Effector CD4-positive, alpha-beta T cell (primary cell): Measurements from ENCODE around the gene SRP54.
"Not testable (repeated sequence)": the region's sequence is repeated elsewhere in the genome, so short reads cannot be mapped to it uniquely, and the experiment has no call there.

Source experiments
- DNase-seq: peaks from one replicate; pipeline ENCODE4 v3.0.0-alpha.2; 2020

Gene SRP54

DNA sequence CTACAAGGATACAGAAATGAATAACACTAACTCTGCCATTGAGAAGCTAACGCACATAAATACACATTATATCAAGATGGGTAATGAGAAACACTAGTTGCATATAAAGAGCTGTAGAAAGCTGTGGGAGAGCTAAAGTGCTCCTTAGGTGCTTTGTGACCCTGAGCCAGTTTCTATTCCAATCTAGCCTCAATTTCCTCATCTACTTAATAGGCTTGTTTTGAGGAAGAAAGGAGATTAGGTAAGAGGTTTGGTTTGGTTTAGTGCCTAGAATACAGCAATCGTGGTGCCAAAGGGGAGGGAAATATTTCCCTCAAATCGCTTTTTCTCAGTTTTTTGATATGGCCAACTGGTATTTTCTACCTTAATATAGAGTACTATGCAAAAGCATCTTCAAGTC is 994 bp downstream of the SRP54 start:
- DNase-seq: no peak

DNA sequence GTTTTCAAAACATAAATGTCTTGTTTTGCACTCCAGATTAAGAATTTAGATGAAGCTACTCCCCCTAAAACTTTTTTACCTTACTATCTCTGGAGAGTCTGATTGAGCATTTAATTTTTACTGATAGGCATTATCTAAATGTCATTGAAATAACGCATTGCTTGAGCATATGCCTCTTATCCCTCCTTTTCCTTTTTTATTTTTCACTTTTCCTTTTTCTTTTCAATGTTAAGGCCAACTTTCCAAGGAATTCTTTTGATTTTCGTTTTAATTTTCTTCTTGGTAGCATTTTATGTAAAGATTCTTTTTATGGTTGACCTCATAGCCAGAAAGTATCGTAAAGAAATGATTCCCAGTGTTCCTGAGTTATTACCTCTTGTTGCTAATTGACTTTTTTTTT is 2.9 kb downstream of the SRP54 start:
- no peak for DNase-seq

DNA sequence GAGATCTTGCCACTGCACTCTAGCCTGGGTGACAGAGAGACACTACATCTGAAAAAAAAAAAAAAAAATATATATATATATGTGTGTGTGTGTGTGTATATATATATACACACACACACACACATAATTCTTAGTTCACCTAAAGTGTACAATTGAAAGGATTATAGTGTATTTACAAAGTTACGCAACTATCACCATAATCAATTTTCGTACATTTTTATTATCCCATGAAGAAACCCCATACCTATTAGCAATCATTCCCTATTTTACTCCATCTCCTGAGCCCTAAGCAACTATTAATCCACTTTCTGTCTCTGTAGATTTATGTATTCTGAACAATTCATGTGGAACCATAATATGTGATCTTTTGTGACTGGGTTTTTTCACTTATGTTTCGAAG is 4.4 kb downstream of the SRP54 start:
- DNase-seq: no peak

DNA sequence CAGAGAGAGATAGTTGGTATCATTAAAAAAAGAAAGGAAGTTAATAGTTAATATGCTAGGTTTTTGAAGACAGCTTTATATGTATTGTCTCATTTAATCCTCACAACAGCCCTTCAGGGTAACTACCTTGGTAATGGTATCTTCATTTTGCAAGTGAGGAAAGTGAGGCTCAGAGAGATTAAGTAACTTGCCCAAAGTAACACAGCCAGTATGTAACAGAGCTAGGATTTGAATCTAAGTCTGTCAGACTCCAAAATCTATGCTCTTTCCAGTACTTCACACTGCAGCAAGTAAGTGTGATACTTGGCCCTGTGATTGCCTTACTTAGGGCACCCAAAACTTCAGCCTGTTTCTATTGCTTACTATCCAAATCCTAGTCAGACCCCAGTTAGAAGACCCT is 7.0 kb downstream of the SRP54 start:
- DNase-seq: no peak

DNA sequence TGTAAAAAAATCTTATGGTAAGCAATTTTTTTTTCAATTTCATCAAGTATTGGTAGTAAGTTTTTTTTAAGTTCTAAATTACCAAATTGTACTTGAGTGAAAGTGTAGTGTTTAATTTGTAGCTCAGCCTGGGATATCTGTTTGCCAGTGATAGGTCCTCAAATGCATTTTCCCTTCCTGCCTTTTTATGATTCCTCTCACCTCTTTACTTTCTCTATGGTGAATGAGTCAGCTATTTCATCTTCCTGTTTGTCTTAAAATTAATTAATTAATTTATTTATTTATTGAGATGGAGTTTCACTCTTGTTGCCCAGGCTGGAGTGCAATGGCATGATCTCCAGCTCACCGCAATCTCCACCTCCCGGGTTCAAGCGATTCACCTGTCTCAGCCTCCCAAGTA is 10.6 kb downstream of the SRP54 start:
- no peak for DNase-seq

DNA sequence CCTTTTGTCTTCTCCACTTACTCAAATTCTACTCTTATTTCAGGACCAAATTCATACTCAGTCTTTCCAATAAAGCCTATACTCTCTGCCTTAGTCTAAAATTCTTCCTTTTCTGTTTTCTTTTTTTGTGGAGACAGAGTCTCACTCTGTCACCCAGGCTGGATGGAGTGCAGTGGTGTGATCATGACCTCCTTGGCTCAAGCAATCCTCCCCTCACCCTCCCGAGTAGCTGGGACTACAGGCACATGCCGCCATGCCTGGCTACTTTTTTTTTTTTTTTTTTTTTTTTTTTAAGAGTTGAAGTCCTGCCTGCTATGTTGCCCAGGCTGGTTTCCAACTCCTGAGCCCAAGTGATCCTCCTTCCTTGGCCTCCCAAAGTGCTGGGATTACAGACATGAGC is 11.9 kb downstream of the SRP54 start:
- DNase-seq: no peak

DNA sequence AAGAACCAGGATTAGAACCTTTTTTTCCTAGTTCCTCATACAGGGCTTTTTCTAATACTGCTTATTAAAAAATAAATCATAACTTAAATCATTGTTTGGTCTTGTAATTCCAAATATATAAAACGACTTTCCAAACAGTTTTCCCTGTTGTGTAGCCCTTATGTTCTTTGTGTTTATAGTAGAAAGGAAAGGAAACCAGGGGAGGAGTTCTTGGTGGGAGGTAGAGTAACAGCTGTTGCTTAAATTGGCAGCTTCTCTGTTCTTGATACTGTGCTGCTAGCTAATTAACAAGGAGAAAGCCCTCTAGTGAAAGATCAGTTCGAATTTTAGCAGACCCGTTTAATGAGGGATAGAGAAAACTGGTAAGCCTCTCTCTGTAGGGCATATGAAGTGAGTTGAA is 15.0 kb downstream of the SRP54 start:
- no peak for DNase-seq

DNA sequence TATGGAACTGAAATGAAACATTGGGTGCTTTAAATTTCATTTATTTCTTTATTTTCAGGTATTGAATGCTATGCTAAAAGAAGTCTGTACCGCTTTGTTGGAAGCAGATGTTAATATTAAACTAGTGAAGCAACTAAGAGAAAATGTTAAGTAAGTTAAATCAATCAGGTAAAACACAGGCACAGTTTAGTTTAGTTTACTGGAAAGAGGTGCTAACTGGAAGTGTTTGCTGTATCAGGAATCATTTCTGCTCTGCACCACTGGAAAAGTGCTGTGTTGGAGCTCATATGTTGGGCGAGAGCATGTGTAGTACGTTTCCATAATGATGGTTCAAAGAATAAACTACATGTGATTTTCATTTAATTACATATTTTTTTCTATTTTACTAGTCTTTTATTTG is 16.7 kb downstream of the SRP54 start:
- no peak for DNase-seq

DNA sequence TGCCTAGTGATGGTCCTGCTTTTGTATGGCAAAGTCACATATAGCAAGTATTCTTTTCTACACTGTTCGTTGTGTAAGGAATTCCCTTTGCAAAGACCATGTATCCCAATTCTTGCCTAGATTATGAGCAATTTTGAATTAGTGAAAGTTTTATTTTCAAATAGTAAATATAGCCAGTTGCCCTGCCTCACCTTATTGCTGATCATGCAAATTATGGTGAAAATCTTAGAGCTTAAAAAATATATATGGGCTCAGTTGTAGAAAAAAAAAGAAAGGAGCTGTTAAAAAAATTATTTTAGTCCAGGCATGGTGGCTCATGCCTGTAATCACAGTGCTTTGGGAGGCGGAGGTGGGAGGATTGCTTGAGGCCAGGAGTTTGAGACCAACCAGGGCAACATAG is 18.8 kb downstream of the SRP54 start:
- DNase-seq: no peak

DNA sequence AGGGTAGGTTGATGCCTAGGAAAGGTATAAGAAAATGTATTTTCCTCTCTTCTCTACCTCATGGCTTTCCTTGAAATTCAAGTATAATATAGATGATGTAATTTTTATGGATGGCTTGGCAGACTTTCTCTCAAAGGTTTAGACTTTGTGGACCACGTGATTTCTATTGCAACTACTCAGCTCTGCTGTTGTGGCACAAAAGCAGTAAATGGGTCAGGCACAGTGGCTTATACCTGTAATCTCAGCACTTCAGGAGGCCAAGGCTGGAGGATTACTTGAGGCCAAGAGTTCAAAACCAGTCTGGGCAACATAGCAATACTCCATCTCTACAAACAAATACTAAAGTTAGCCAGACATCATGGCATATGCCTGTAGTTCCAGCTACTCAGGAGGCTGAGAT is 22.0 kb downstream of the SRP54 start:
- no peak for DNase-seq

DNA sequence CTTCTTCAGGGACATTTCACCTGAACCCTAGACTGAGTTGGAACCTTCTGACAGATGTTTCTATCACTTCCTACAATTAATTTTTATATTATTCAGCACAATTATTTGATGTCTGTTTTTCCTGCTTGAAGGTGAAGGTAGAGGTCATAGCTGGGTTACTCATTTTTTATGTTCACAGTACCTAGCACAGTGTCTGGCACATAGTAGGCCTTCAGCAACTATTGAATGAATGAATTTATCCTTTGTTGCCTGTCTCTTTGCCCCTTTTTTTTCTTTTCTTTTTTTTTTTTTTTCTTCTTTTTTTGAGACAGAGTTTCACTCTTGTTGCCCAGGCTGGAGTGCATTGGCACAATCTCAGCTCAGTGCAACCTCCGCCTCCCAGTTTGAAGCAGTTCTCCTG is 33.8 kb downstream of the SRP54 start:
- DNase-seq: no peak

DNA sequence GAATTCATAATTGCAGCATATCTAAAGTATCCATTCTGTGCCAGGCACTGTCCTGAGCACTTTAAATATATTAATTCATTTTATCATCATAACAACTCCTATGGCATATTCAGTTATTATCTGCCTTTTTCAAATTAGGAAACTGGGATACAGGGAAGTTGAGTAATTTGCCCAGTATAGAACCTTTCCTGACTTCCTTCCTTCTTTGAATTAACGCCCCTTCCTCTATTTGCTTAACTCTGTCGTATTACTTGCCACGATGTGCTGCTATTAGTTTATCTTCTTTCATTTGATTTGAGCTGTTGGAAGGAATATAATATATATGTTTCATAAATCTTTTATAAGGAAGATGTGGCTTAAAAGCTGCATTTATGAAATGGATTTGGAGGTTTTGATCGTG is 37.9 kb downstream of the SRP54 start:
- no peak for DNase-seq

DNA sequence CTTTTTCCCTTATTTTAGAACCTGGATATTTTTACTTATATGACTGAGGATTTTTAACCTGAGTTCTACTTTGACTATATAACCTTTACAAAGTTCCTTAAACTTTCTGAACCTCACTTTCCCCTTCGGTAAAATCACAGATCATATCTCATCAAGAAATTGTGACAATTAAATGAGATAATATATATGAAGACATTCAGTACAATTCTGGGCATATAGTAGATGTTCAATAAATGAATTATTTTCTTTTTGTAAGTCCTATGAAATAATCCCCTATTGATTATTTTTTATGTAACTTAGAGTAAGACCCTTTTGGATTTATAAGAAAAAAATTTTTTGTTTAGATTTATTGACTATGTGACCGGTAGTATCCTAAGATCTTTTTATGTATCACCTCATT is 45.6 kb downstream of the SRP54 start:
- DNase-seq: no peak

DNA sequence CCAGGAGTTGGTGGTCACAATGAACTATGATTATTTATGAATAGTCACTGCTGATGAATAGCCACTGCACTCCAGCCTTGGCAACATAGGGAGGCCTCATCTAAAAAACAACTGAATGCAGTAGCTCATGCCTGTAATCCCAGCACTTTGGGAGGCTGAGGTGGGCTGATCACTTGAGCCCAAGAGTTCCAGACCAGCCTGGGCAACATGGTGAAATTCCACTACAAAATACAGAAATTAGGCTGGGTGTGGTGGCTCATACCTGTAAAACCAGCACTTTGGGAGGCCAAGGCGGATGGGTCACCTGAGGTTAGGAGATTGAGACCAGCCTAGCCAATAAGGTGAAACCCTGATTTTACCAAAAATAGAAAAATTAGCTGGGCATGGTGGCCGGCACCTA is 49.8 kb downstream of the SRP54 start:
- DNase-seq: no peak

DNA sequence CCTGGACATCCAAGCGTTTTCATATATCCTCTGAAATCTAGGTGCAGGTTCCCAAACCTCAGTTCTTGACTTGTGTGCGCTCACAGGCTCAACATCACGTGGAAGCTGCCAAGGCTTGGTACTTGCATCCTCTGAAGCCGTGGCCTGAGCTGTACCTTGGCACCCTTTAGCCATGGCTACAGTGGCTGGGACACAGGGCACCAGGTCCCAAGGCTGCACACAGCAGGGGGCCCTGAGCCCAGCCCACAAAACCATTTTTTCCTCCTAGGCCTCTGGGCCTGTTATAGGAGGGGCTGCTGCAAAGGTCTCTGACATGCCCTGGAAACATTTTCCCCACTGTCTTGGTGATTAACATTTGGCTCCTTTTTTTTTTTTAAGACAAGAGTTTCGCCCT is 51.6 kb downstream of the SRP54 start:
- no peak for DNase-seq

DNA sequence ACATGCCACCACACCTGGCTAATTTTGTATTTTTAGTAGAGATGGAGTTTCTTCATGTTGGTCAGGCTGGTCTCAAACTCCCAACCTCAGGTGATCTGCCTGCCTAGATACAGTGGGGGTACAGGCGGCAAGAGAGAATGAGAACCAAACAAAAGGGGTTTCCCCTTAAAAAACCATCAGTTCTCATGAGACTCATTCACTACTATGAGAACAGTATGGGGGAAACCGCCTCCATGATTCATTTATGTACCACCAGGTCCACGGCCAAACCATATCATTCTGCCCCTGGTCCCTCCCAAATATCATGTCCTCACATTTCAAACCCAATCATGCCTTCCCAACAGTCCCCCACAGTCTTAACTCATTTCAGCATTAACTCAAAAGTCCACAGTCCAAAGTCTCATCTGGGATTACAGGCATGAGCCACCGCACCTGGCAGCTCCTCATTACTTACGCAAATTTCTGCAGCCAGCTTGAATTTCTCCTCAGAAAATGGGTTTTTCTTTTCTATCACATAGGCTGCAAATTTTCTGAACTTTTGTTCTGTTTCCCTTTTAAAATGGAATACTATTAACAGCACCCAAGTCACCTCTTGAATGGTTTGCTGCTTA is 52.3 kb downstream of the SRP54 start:
- not testable (repeated sequence) for DNase-seq

DNA sequence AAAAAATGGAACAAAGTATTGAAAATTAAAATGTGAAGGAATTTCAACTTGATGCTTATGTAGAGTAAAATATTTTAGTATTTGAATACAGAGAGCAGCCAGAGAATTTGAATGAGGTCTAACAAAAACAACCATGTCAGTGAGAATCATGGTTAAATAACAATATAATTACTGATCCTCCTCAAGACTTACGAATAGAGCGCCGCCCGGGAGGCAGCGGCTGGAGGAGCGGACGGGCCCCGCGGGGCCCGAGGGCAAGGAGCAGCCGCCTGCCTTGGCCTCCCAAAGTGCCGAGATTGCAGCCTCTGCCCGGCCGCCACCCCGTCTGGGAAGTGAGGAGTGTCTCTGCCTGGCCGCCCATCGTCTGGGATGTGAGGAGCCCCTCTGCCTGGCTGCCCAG is 55.5 kb downstream of the SRP54 start:
- DNase-seq: not testable (repeated sequence)

DNA sequence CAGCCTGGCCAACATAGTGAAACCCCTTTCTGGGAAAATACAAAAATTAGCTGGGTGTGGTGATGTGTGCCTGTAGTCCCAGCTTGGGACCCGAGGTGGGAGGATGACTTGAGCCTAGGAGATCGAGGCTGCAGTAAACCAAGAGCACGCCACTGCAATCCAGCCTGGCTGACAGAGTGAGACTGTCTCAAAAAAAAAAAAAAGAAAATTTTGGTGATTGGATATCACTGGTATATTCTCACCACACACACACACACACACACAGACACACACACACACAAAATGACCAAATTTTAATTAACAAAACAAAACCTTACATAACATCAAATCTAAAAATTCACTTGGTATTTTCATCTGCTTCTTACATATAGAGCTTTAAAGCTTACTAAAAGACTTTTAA is 59.8 kb downstream of the SRP54 start:
- no peak for DNase-seq

DNA sequence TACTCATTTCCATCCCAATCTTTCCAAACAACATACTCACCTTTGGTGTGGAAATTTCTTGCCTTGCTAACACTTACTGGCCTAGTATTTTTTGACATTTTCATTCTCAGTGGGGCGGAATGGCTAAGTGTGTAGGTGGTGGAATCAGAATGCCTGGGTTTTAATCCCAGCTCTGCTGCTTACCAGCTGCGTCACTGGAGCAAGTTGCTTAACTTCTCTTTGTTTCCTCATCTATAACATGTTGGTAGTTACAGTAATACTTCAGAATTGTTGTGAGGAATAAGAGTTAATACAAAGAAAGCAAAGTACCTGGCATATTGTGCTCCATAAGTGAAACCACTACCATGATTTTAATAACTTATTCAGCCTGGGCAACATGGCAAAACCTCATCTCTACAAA is 60.3 kb downstream of the SRP54 start:
- no peak for DNase-seq

DNA sequence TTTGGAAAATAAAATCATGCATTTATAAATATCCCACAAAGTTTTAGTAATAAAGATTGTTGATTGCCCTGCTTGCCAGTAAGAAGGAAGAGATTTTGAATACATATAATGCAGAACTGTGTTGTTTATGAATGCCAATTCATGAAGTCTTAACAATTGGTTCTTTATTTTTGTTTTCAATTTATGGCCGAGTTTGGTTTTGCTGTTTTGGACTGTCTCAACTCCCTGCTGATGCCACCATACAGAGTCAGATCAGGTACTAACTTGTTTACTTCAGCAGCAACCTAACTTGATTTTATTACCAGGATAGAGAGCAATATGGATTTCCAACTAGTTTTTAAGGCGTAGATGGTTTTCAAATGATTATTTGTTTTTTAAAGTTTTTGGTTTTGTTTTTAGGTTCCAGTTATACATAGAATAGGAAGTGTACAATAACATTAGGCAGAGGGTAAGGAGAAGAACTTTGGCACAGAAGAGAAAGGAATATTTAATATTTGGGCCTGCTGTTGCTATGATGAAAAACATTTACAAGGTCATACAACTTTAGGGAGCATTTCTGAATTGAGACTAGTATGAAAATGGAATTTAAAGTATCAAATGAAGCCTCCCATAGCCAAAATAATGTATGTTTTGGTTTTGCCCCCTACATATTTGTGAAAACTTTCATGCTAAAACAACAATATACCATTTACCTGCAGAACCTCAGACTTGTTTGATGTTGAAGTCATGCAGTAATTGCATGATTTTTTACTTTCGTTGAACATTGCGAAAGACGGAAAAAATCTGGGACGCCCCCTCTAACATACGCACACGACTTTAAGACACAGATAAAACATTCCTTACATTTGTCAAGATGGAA is 62.4 kb downstream of the SRP54 start:
- DNase-seq: no peak

DNA sequence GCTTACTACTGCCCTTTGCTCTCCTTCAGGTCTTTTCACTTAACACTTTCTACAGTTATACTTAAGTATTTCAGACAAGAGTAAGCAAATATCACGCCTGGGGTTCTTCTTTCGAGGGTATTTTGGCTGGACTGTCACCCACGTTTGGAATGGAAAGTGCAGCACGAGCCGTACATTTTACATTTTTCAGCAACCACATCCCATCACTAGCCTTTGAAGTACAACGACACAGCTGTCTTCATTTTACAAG is 62.9 kb downstream of the SRP54 start:
- DNase-seq: no peak

DNA sequence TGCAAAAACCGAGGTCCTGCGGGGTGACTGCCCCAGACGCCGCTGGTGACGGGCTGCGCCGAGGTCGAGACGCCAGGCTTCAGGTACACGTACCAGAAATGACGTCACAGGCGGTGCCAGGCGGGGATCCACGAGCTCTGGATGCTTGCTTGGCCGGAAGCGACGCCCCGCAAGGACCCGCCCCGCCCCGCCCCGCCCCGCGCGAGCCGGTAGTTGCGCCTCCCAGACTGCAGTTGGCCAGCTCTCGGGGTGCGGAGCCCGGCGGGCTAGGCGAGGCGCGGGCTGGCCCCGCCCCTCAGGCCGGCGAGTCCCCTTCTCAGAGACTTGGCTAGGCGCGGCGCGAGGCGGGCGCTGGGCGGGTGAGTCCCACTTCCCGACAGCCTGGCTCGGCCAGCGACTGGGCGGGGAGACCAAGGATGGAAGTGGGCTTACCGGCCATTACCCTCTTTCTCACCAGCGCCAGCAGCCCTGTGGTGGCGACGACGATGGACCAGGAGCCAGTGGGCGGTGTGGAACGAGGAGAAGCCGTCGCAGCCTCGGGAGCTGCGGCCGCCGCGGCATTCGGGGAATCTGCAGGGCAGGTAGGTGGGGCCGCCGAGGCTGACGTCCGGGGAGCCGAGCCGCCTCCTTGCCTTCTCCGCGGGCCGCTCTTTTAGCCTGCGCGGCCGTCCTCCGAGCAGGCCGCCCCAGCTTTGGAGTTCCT is 63.4 kb downstream of the SRP54 start, which contains the start of gene FAM177A1:
Gene FAM177A1, plus strand, starts transcription at position 225 of the 703 bp plus-strand sequence. Its CDS starts 192 bp downstream, at position 417.
- peak; percentile 99 for DNase-seq

DNA sequence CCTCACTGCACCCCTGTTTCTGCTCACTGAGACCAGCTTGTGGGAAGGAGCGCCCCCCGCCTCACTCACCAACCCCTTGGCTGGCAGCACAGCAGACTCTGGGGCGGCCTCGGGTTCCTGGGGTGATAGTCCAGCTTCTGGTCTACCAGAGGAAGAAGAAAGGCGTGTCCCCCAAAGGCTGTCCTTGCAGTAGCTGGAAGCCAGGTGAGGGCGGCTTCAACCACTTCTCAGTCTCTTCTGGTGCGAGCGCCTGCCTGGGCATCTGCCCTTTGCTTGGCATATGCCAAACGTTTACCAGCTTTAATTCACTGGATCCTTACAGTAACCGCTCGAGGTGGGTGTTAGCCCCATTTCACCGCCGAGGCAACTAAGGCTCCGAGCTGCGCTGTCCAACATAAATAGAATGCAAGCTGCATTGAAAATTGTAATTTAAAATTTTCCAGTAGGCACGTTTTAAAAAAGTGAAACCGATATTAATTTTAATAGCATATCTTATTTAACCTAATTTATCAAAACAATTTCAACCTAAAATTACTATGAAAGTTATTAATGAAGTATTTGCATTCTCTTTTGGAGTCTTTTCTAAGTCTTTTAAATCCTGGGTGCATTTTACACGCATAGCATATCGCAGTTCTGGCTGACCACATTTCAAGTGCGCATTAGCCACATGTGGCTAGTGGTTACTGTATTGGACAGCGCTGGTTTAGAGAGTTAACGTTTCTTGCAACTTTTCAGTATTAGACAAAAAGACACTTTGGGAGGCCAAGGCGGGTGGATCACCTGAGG is 64.2 kb downstream of the SRP54 start:
- DNase-seq: no peak
